HG03064 (cell line): ENCODE data around the gene ARID5B.

Source experiments
- ATAC-seq: cut with Tn5 transposase; IDR thresholded peaks from one replicate; pipeline ENCODE4 v1.9.1; 2021; ENCODE audit warnings: low read depth; ENCODE audit not compliant: unreplicated experiment

Gene ARID5B

GRCh38 chr10:62112300-62112699, 210.8 kb downstream of the ARID5B start:
- ATAC-seq = no peak

DNA sequence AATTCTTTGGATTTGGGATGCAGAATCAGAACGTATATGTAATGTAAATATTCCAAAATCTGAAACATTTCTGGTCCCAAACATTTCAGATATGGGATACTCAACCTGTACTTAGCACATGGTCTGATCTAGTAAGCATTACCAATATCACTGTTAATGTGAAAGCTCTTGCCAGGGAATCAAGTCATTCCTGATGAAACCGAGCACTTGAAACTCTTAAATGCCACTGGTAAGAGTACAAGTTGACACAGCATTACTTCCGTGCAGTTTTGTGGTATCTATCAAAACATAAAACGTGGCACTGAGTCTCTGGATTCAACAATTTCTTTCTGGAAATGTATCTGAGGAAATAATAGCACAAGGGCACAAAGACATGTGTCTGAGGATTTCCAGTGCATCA, 211.5 kb downstream of the ARID5B start:
- no peak for ATAC-seq

- ATAC-seq = no peak
These were observed 212.2 kb downstream of the ARID5B start for GRCh38 chr10:62113680-62114079.

DNA sequence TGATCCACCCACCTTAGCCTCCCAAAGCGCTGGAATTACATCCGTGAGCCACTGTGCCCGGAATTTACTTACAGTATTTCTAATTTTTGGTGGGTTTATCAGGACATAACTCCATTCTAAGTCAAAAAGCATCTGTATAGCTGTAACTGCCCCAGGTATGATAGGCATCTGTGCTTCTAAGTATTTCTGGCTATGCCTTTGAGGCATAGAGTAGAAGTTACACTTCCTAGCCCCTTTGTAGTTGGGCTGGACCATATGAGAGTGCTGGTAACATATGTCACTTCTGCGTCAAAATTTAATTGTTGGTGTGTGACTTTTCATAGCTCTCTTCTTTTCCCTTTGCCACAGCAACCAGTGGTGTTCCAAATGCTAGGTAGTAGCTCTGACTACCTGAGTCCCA, 213.8 kb downstream of the ARID5B start:
- no peak for ATAC-seq

DNA sequence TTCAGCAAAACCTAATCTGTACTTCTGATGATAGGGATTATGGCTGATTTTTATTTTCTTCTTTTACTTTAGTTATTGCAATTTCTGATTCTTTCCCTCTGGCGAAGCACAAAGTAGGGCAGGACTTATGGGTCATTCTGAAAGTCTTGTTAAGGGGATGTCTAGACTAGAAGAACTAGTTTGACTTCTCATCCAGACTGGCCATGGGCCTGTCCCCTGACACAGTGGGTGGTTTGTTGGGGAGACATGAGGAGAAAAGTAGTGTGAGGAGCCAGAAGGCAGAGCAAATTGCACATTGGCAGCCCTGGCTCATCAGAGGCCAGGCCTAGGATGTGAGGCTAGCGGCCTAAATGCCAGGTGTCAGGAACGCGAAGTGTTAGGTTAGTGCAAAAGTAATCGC, 214.3 kb downstream of the ARID5B start:
- no peak for ATAC-seq

DNA sequence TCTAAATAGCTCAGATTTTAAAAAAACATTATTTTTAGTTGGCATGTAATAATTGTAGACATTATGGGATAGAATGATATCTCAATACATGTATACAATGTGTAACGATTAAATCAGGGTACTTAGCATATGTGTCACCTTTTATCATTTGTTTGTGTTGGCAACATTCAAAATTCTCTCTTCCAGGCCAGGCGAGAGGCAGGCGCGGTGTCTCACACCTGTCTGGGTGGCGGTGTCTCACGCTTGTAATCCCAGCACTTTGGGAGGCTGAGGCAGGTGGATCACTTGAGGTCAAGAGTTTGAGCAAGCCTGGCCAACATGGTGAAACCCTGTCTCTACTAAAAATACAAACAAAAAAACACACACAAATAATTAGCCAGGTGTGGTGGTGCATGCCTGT, 215.4 kb downstream of the ARID5B start:
- ATAC-seq = no peak

DNA sequence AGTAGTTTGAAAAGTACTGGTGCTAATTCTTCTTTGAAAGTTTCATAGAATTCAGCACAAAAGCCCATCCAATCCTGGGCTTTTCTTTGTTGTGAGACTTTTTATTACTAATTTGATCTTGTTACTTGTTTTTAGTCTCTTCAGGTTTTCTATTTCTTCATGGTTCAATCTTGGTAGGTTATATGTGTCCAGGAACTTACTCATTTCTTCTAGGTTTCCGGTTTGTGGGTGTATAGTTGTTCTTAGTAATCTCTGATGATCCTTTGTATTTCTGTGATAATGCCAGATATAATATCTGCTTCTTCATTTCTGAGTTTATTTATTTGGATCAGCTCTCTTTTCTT, 219.7 kb downstream of the ARID5B start:
- no peak for ATAC-seq

GRCh38 chr10:62127975-62128374, 226.5 kb downstream of the ARID5B start:
- no peak for ATAC-seq

DNA sequence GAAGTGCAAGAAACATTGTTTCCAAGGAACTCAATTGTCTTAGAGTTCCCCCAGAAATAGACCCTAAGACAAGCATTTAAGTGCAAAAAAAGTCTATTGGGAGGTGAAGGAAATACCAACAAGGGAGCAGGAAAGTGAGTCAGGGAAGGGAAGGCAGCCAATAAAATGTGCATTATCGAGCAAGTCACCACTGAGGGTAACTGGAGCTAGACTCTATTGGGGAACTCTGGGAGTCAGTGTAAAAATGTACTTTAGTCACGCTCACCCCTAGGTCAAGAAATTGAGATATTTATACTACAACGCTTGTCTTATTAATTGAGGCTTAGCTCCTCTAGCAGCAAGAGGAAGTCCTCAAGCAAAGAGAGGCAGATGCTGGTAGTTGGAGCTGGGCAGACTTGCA, 229.4 kb downstream of the ARID5B start:
- ATAC-seq = no peak

GRCh38 chr10:62131724-62132123, 230.2 kb downstream of the ARID5B start:
- no peak for ATAC-seq

- ATAC-seq = peak; percentile 94
These were observed 232.1 kb downstream of the ARID5B start for GRCh38 chr10:62133618-62134017.

DNA sequence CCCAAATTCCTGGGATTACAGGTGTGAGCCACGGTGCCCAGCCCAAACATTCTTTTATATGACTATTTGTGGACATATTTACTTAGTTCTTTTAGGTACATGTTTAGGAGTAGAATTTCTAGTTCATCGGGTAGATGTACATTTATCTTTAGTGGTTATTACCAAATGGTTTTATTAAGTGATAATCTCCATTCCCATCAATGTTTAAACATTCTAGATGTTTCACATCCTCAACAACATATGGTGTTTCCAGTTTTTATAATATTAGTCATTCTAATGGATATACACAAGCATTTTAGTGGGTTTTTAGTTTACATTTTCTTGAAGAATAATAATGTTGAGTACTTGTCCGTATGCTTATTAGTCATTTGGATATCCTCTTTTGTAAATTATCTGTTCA, 235.4 kb downstream of the ARID5B start:
- ATAC-seq = no peak
